HCT116 (cell line): ENCODE results near the gene SIL1. TPM values are rescaled to one million over a fixed set of nuclear protein-coding genes. Genes with fewer than 3 reads are reported as not detected.

Source experiments
- ATAC-seq: fragments of 200-7000 bp; cut with Tn5 transposase; 2 replicates; pipeline ENCODE4 v1.9.1; 2020; ENCODE audit warnings: mild to moderate bottlenecking, moderate library complexity
- BruUV-seq: library from RNA; stranded (reverse); fragments of 400-500 nt; replicated peaks from 2 replicates; lab custom pipeline; 2021; lab: Mats Ljungman, UMichigan
- CTCF ChIA-PET: fragments of 300-600 bp; sonication (Branson Sonifier 250); formaldehyde crosslinking; loops from one replicate; lab custom pipeline; 2021; ENCODE audit warnings: antibody characterized with exemption; lab: Charles Lee
- POLR2A ChIA-PET: fragments of 300-600, 350-600 bp; sonication (Branson Sonifier 250); formaldehyde crosslinking; loops from one replicate; lab custom pipeline; 2021; ENCODE audit warnings: antibody characterized with exemption; lab: Charles Lee
- RAD21 ChIA-PET, 2 experiments: fragments of 300-600 bp; sonication (Branson Sonifier 250); formaldehyde crosslinking; loops; one replicate each; lab custom pipeline; 2023; ENCODE audit warnings: low total read pairs in 2 of 2; ENCODE audit not compliant: uncharacterized antibody in 2 of 2, unreplicated experiment in 2 of 2, low non-redundant PET in 1 of 2; lab: Charles Lee
- DNase-seq: peaks from one replicate; pipeline ENCODE4 v3.0.0-alpha.2; 2010; ENCODE audit warnings: low read depth, low spot score
- H2AFZ ChIP-seq: fragments of 200-600 bp; shearing (Covaris generic), sonication (generic); 2 replicates; pipeline ENCODE4 v1.6.1; 2017; ENCODE audit warnings: low read depth, mixed run types, mixed read lengths, antibody characterized with exemption, low read length; ENCODE audit not compliant: poor library complexity, severe bottlenecking
- H3K27ac ChIP-seq: 2 replicates; pipeline ENCODE4 v1.5.1; 2012; ENCODE audit warnings: low read depth, low read length
- H3K27me3 ChIP-seq: fragments of 200-600 bp; sonication (generic); 2 replicates; pipeline ENCODE4 v1.6.1; 2016; ENCODE audit warnings: mixed run types, low read length, mixed read lengths; ENCODE audit not compliant: insufficient read depth
- H3K36me3 ChIP-seq, 2 experiments: fragments of 200-500 bp in 1 of 2; fragments of 200-600 bp in 1 of 2; sonication (Bioruptor generic) in 1 of 2; sonication (generic) in 1 of 2; 2 replicates each; pipeline versions ENCODE4 v1.5.1 to v1.6.1; 2014 to 2016; ENCODE audit warnings: low read length in 2 of 2, inconsistent platforms in 1 of 2, mixed read lengths in 1 of 2, mixed run types in 1 of 2; ENCODE audit not compliant: insufficient read depth in 2 of 2, control insufficient read depth in 1 of 2
- H3K4me1 ChIP-seq, 2 experiments: fragments of 200-600 bp in 1 of 2; sonication (generic) in 1 of 2; 2 replicates each; pipeline versions ENCODE4 v1.5.1 to v1.6.1; 2012 to 2017; ENCODE audit warnings: low read length in 2 of 2, inconsistent platforms in 1 of 2, mild to moderate bottlenecking in 1 of 2, mixed read lengths in 1 of 2, mixed run types in 1 of 2, moderate library complexity in 1 of 2; ENCODE audit not compliant: insufficient read depth in 2 of 2, control insufficient read depth in 1 of 2
- H3K4me2 ChIP-seq: fragments of 200-600 bp; sonication (generic); 2 replicates; pipeline ENCODE4 v1.6.1; 2017; ENCODE audit warnings: mixed run types, low read length, mixed read lengths
- H3K4me3 ChIP-seq, 2 experiments: fragments of 200-600 bp in 1 of 2; sonication (generic) in 1 of 2; replicated peaks in 1 of 2; 2 replicates each; pipeline ENCODE4 v1.5.1; 2011 to 2016; ENCODE audit warnings: low read length in 2 of 2, control low read depth in 1 of 2, low read depth in 1 of 2, mild to moderate bottlenecking in 1 of 2, mixed read lengths in 1 of 2, mixed run types in 1 of 2
- H3K79me2 ChIP-seq: fragments of 200-600 bp; sonication (generic); 2 replicates; pipeline ENCODE4 v1.6.1; 2017; ENCODE audit warnings: mild to moderate bottlenecking, mixed run types, low read length, moderate library complexity, mixed read lengths; ENCODE audit not compliant: insufficient read depth
- H3K9ac ChIP-seq: fragments of 200-600 bp; sonication (generic); 2 replicates; pipeline ENCODE4 v1.6.1; 2016; ENCODE audit warnings: low read length, mixed read lengths
- H3K9me2 ChIP-seq: fragments of 200-600 bp; sonication (generic), shearing (Covaris generic); 2 replicates; pipeline ENCODE4 v1.6.1; 2017; ENCODE audit warnings: mixed run types, mild to moderate bottlenecking, moderate library complexity; ENCODE audit not compliant: insufficient read depth
- H3K9me3 ChIP-seq, 2 experiments: fragments of 200-500 bp in 1 of 2; fragments of 200-600 bp in 1 of 2; sonication (Bioruptor generic) in 1 of 2; sonication (generic) in 1 of 2; 2 replicates each; pipeline ENCODE4 v1.6.1; 2014 to 2017; ENCODE audit warnings: low read length in 2 of 2, mixed read lengths in 2 of 2, inconsistent platforms in 1 of 2, low read depth in 1 of 2, mild to moderate bottlenecking in 1 of 2, mixed run types in 1 of 2, moderate library complexity in 1 of 2; ENCODE audit not compliant: control insufficient read depth in 1 of 2, insufficient read depth in 1 of 2
- H4K20me1 ChIP-seq: fragments of 200-600 bp; sonication (generic), shearing (Covaris generic); 2 replicates; pipeline ENCODE4 v1.6.1; 2017; ENCODE audit warnings: mixed run types, mild to moderate bottlenecking, moderate library complexity; ENCODE audit not compliant: insufficient read depth
- ATF3 ChIP-seq: IDR thresholded peaks from 2 replicates; pipeline ENCODE4 v1.6.1; 2012
- CTCF ChIP-seq, 3 experiments: fragments of 200-600 bp in 1 of 3; sonication (generic) in 1 of 3; IDR thresholded peaks in 2 of 3; conservative IDR thresholded peaks in 1 of 3; 2 replicates each; pipeline ENCODE4 v1.5.1; 2012 to 2017; ENCODE audit warnings: low read depth in 2 of 3, low read length in 2 of 3, antibody characterized with exemption in 1 of 3, borderline replicate concordance in 1 of 3, control low read depth in 1 of 3, mild to moderate bottlenecking in 1 of 3, mixed read lengths in 1 of 3, mixed run types in 1 of 3, moderate library complexity in 1 of 3; ENCODE audit not compliant: insufficient read depth in 1 of 3
- EGR1 ChIP-seq: IDR thresholded peaks from 2 replicates; pipeline ENCODE4 v1.6.1; 2012; ENCODE audit warnings: low read depth
- EZH2 ChIP-seq: fragments of 200-600 bp; sonication (generic); IDR thresholded peaks from 2 replicates; pipeline ENCODE4 v1.6.1; 2017; ENCODE audit warnings: antibody characterized with exemption, mixed run types
- EZH2phosphoT487 ChIP-seq: fragments of 200-600 bp; IDR thresholded peaks from 2 replicates; pipeline ENCODE4 v1.6.1; 2018; ENCODE audit warnings: antibody characterized with exemption, borderline replicate concordance
- MAX ChIP-seq: IDR thresholded peaks from 2 replicates; pipeline ENCODE4 v1.6.1; 2012
- POLR2A ChIP-seq: IDR thresholded peaks from 2 replicates; pipeline ENCODE4 v1.7.0; 2011; ENCODE audit warnings: borderline replicate concordance; ENCODE audit not compliant: insufficient read depth, insufficient read length; ENCODE audit errors: extremely low read depth
- POLR2AphosphoS5 ChIP-seq: IDR thresholded peaks from 2 replicates; pipeline ENCODE4 v1.6.1; 2011; ENCODE audit warnings: mild to moderate bottlenecking, low read depth, low read length, moderate library complexity
- SIN3A ChIP-seq: IDR thresholded peaks from 2 replicates; pipeline ENCODE4 v1.6.1; 2012; ENCODE audit warnings: low read depth
- SP1 ChIP-seq: IDR thresholded peaks from 2 replicates; pipeline ENCODE4 v1.6.1; 2012; ENCODE audit warnings: low read depth
- SRF ChIP-seq: IDR thresholded peaks from 2 replicates; pipeline ENCODE4 v1.6.1; 2012; ENCODE audit warnings: low read depth
- TCF7L2 ChIP-seq: IDR thresholded peaks from 2 replicates; pipeline ENCODE4 v1.7.0; 2011; ENCODE audit warnings: borderline replicate concordance, inconsistent platforms; ENCODE audit not compliant: insufficient read depth, insufficient read length; ENCODE audit errors: extremely low read depth
- ZBTB33 ChIP-seq: IDR thresholded peaks from 2 replicates; pipeline ENCODE4 v1.6.1; 2011; ENCODE audit warnings: mild to moderate bottlenecking, low read length, moderate library complexity; ENCODE audit not compliant: insufficient replicate concordance; ENCODE audit errors: extremely low read depth
- ZNF274 ChIP-seq: fragments of 200-500 bp; sonication (Bioruptor generic); IDR thresholded peaks from 2 replicates; pipeline ENCODE4 v1.6.1; 2014; ENCODE audit warnings: mild to moderate bottlenecking, low read depth, low read length, inconsistent platforms
- intact Hi-C: fragments of 100-400 bp; cut with micrococcal nuclease; formaldehyde crosslinking; loops from 2 replicates; pipeline ENCODE4 v1.10.0; 2022
- total RNA-seq: library from RNA; stranded (reverse); gene quantifications from one replicate; pipeline ENCODE4 v1.2.1, GENCODE V29; 2021; ENCODE audit not compliant: unreplicated experiment

The SIL1 gene
- total RNA-seq, 1 experiment from 2014 or later: 34.0 TPM

- Histone ChIP-seq H3K9me3 (no peaks in the 10 kb centered on the region), H3K27ac (no peak overlapping the region), H3K9ac (no peak overlapping the region), H3K36me3 (no peaks in the 10 kb centered on the region), H2AFZ (no peak overlapping the region), H4K20me1 (no peaks in the 10 kb centered on the region), H3K4me2 (no peak overlapping the region), H3K79me2 (no peaks in the 10 kb centered on the region), H3K4me1 (peaks cover 11 to 29% of the 10 kb centered on the region in 2 experiments; a peak in 3 of 4 replicates), H3K27me3 (no peaks in the 10 kb centered on the region)
- DNase-seq: no peak
- BruUV-seq: no TSS peak
- ATAC-seq: no peak
- intact Hi-C loops: no loop called here
- POLR2A ChIA-PET: no interaction called here
- TF ChIP-seq SP1: no peak
- no peak for TF ChIP-seq TCF7L2
- TF ChIP-seq CTCF (IDR thresholded peaks at IDR 0.05 in 2 of 3, conservative IDR thresholded peaks at IDR 0.05 in 1 of 3; ENCODE audit: borderline replicate concordance in 1 of 3, insufficient read depth in 1 of 3, low read depth in 2 of 3, low read length in 2 of 3): no peak
- TF ChIP-seq EZH2: no peak
- TF ChIP-seq ATF3: no peak
- TF ChIP-seq MAX: no peak
- TF ChIP-seq SIN3A: no peak
- TF ChIP-seq SRF: no peak
- no peak for TF ChIP-seq POLR2A
- no peak for TF ChIP-seq POLR2AphosphoS5
- TF ChIP-seq EZH2phosphoT487: no peak
- no peak for TF ChIP-seq ZBTB33
- no peak for TF ChIP-seq EGR1
- no peak for TF ChIP-seq ZNF274
- TF ChIP-seq, all 23 proteins: peak for 0
- ChIA-PET RAD21 (no interaction called here), CTCF (no interaction called here)
- H3K9me2 ChIP-seq: no peaks in the 10 kb centered on the region
- no peak overlapping the region for H3K4me3 ChIP-seq
Observed at GRCh38 chr5:139062910-139063663, 135.1 kb downstream of the SIL1 start.
